Hepatocyte (in vitro differentiated cells): ENCODE data around the gene CHID1.

Source experiments
- EZH2 ChIP-seq: fragments of 200-600 bp; sonication (generic); IDR thresholded peaks from 2 replicates; pipeline ENCODE4 v1.6.1; 2016; ENCODE audit warnings: antibody characterized with exemption, mild to moderate bottlenecking, borderline replicate concordance
- EZH2phosphoT487 ChIP-seq: fragments of 200-600 bp; sonication (generic); IDR thresholded peaks from one replicate; pipeline ENCODE4 v1.6.1; 2018; ENCODE audit warnings: antibody characterized with exemption, mild to moderate bottlenecking, low read depth, moderate library complexity; ENCODE audit not compliant: unreplicated experiment, severe bottlenecking

GRCh38 chr11:819943-820649 lies 90.5 kb downstream of the CHID1 start:
- TF ChIP-seq EZH2phosphoT487 = no peak
- TF ChIP-seq EZH2 = no peak
